HG03095 (cell line): ENCODE results near the gene SSUH2.
"Not testable (repeated sequence)": the region's sequence is repeated elsewhere in the genome, so short reads cannot be mapped to it uniquely, and the experiment has no call there.

ENCODE experiments used
- ATAC-seq: cut with Tn5 transposase; IDR thresholded peaks from one replicate; pipeline ENCODE4 v1.9.1; 2021; ENCODE audit warnings: moderate library complexity; ENCODE audit not compliant: unreplicated experiment

The SSUH2 gene, protein sequence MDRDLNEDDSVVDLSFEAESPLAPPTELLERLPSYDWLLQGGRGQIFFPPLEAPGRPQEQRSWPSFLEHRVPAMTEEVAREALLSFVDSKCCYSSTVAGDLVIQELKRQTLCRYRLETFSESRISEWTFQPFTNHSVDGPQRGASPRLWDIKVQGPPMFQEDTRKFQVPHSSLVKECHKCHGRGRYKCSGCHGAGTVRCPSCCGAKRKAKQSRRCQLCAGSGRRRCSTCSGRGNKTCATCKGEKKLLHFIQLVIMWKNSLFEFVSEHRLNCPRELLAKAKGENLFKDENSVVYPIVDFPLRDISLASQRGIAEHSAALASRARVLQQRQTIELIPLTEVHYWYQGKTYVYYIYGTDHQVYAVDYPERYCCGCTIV

DNA sequence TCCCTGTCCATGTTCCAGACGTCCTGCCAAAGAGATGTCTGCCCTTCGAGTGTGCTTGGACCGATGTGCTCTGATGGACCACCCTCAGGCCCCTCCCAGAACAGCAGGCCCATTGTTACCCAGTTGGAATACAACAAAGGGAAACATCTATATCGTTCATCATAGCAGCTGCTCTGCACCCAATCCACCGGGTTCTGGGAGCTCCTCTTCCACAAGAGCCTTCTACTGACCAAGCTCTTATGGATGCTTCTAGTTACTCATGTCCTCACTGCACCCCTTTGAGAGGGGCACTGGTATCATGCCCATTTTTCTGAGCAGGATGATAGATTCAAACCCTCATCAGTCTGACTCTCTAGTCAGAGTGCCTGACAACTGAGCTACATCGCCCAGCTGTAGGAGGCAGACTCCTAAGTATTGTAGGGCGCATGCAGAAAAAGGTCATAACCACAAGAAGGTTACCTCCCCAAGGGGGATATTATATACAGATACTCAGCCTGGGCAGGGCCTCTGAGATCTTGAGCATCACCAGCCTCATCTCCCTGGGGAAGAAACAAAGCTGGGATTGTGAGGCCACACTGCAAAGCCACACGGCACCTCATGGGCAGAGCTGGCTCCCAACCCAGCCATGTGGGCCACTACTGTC is at the start of gene SSUH2:
SSUH2 (minus strand) TSS at position 51 of the 643 bp plus-strand sequence; CDS start at position 11, 40 bp downstream.
- ATAC-seq, result no peak

DNA sequence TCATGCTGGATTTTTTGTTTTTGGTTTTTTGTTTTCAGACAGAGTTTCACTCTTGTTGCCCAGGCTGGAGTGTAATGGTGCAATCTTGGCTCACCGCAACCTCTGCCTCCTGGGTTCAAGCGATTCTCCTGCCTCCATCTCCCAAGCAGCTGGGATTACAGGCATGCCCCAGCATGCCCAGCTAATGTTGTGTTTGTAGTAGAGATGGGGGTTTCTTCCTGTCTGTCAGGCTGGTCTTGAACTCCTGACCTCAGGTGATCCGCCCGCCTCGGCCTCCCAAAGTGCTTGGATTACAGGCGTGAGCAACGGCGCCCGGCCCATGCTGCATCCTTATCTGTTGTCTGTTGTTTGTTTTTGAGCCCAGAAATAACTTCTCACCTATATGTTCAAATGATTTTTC is 46.7 kb upstream of the SSUH2 start:
- not testable (repeated sequence) for ATAC-seq

DNA sequence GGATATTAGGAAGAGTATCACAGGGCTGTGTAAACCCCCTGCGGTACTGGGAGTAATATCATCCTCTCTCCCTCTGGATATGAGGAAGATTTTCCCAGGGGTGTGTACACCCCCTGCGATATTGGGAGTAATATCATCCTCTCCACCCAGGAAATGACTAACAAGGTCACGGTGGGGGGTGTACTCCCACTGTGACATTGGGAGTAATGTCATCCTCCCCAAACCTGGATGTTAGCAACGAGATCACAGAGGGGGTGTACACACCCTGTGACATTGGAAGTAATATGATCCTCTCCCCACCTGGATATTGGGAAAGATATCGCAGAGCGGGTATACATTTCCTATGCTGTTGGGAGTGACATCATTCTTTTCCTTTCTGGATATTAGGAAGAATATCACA is 40.4 kb upstream of the SSUH2 start:
- ATAC-seq, result not testable (repeated sequence)

DNA sequence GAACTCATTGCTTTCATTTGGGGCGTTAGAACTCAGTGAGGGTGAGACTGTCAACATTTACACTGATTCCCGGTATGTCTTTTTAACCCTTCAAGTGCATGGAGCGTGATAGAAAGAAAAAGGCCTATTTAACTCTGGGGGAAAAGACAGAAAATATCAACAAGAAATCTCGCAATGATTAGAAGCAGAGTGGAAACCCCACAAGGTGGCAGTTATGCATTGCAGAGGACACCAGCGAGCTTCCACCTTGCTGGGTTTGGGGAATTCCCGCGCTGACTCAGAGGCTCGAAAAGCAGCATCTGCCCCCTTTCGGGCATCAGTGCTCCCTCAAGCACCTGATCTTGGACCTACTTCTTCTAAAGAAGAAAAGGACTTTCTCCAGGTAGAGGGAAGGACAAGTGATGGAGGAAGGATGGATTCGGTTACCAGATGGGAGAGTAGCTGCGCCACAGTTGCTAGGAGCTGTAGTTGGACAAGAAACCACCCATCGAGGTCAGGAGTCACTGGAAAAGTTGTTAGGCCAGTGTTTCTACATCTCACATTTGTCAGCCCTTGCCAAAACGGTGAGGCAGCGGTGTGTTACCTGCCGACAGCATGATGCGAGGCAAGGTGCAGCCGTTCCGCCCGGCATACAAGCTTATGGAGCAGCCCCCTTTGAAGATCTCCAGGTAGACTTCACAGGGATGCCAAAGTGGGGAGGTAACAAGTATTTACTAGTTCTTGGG is 38.4 kb upstream of the SSUH2 start:
- not testable (repeated sequence) for ATAC-seq

DNA sequence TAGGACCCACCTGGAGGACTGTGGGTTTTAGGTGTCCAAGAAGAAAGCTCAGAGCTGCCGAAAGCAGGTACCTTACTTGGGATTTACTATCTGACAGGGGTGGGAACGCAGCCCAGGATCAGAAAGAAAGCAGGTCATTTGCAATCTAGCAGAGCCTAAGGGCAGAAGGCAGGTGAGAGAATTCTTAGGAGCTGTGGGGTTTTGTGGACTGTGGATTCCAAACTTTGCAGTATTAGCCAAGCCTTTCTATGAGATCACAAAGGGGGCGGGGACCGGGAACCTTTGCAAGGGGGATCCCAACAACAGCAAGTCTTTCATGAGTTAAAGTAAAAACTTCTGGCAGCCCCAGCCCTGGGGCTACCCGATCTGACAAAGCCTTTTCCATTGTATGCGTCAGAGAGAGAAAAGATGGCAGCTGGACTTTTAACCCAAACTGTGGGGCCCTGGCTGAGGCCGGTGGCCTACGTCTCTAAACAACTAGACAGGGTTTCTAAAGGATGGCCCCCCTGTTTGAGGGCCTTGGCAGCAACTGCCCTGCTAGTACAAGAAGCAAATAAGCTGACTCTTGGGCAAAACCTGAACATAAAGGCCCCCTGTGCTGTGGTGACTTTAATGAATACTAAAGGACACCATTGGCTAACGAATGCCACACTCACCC is 37.4 kb upstream of the SSUH2 start:
- not testable (repeated sequence) for ATAC-seq

DNA sequence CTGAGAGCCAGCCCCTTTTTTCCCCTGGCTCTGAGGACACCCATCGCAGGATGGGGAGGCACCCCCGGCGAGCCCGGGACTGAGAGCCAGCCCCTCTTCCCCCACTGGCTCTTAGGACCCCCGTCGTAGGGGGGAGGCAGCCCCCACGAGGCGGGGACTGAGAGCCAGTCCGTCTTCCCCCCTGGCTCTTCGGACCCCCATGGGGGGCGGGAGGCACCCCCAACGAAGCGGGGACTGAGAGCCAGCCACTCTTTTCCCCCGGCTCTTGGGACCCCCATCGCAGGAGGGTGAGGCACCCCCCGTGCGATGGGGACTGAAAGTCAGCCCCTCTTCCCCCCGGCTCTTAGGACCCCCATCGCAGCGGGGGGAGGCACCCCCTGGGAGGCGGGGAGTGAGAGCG is 36.8 kb upstream of the SSUH2 start:
- no peak for ATAC-seq

DNA sequence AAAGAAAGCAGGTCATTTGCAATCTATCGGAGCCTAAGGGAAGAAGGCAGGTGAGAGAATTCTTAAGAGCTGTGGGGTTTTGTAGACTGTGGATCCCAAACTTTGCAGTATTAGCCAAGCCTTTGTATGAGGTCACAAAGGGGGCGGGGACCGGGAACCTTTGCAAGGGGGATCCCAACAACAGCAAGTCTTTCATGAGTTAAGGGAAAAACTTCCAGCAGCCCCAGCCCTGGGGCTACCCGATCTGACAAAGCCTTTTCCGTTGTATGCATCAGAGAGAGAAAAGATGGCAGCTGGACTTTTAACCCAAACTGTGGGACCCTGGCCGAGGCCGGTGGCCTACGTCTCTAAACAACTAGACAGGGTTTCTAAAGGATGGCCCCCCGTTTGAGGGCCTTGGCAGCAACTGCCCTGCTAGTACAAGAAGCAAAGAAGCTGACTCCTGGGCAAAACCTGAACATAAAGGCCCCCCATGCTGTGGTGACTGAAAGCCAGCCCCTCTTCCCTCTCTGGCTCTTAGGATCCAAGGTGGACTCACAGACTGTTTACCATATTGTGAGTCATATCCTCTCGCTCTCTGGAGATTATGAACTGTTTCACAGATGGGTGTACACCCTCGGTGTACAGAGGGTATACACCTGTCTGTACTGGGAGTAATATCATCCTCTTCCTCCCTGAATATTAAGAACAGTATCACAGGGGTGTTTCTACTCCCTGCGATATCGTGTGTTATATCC is 35.4 kb upstream of the SSUH2 start:
- not testable (repeated sequence) for ATAC-seq

DNA sequence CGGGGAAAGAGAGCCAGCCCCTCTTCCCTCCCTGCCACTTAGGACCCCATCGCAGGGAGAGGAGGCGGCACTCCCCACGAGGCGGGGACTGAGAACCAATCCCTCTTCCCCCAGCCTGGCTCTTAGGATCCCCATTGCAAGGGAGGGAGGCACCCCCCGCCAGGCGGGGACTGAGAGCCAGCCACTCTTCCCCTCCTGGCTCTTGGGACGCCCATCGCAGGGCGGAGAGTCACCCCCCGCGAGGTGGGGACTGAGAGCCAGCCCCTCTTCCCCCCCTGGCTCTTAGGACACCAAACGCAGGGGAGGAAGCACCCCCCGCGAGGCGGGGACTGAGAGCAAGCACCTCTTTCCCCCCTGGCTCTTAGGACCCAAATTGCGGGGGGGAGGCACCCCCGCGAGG is 34.2 kb upstream of the SSUH2 start:
- ATAC-seq, result no peak

DNA sequence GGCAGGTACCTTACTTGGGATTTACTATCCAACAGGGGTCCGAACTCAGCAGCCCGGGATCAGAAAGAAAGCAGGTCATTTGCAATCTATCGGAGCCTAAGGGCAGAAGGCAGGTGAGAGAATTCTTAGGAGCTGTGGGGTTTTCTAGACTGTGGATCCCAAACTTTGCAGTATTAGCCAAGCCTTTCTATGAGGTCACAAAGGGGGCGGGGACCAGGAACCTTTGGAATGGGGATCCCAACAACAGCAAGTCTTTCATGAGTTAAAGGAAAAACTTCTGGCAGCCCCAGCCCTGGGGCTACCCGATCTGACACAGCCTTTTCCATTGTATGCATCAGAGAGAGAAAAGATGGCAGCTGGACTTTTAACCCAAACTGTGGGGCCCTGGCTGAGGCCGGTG is 32.7 kb upstream of the SSUH2 start:
- ATAC-seq, result not testable (repeated sequence)

DNA sequence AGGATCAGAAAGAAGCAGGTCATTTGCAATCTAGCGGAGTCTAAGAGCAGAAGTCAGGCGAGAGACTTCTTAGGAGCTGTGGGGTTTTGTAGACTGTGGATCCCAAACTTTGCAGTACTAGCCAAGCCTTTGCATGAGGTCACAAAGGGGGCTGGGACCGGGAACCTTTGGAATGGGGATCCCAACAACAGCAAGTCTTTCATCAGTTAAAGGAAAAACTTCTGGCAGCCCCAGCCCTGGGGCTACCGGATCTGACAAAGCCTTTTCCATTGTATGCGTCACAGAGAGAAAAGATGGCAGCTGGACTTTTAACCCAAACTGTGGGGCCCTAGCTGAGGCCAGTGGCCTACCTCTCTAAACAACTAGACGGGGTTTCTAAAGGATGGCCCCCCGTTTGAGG is 31.0 kb upstream of the SSUH2 start:
- ATAC-seq, result not testable (repeated sequence)

DNA sequence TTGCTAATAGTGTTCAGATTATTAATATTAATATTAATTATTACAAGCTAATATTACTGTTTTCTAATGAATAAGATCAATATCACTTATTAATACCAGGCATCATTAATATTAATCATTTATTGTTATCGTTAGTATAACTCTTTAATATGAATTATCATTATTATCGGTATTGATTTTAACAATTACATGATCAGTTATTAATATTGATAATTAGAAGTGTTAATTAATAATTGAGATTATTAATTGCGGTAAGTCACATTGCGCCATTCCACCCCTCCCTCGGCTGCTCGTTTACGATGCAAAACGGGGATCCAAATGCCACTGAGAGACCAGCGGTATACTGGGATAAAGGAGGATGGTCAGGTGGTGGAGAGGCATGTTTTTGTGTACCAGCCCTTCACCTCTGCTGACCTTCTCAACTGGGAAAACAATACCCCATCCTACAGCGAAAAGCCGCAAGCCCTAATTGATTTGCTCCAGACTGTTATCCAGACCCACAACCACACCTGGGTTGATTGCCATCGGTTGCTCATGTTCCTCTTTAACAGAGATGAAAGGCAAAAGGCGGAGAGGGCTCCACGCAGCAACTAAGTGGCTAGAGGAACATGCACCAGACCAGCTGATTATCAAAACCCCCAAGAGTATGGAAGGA is 28.6 kb upstream of the SSUH2 start:
- ATAC-seq, result no peak

DNA sequence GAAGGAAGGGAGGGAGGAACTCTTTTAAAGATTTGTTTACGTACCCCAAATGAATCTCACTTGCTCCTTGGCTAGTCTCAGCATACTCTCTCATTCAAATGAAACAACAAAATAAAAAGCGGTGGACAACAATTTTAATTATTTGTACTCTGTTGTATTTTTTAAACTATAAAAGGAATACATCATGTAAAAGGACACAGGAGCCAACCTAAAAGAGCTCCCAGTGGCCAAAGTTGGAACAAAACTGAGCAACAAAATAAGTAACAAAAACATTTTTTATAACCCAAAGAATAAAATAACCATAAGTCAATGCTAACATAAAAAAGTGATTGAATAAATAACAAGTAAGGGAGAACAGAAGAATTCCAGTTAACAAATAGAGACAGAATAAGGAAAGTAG is 24.4 kb upstream of the SSUH2 start:
- no peak for ATAC-seq

DNA sequence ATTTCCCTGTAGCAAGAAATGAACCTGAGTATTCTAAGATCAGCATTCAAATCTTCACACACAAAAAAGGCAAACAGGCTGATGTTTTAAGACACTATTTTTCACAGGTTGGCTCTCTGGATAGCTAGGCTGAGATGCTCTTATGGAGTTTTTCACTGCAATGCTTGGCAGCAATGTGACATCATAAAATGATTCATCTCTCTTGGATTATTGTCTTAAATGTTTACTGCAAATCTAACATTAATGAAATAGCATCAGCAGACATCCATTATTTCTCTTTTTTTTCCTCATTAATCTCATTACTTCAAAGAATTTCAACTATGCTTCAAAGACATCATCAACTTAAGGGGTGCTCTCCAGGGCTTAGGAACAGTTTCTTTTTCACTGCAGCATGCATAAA is 23.6 kb upstream of the SSUH2 start:
- no peak for ATAC-seq

DNA sequence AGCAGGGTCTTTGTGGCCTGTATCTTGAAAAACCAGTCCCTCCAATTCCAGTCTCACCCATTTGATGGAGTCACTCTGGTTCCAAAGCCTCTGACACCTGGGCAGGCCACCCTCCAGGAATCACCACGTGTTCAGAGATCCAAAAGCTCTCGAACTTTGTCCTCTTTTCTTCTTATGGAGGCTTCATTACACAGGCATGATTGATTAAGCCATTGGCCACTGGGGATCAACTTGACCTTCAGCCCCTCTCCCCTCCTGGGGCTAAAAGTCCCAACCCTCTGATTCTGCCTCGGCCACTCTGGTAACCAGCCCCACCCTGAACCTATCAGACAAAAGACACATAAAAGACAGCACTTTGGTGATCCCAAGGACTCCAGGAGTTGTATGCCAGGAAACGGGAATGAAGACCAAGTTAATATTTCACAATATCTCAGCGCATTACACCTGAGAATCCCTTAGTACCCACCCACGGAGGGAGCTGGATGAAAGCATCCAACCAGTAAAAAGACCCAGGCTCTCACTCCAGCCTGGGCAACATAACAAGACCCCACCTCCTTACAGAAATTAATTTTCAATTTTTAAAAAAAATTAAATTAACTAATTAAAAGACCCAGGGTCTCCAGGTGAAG is 23.0 kb upstream of the SSUH2 start:
- no peak for ATAC-seq

DNA sequence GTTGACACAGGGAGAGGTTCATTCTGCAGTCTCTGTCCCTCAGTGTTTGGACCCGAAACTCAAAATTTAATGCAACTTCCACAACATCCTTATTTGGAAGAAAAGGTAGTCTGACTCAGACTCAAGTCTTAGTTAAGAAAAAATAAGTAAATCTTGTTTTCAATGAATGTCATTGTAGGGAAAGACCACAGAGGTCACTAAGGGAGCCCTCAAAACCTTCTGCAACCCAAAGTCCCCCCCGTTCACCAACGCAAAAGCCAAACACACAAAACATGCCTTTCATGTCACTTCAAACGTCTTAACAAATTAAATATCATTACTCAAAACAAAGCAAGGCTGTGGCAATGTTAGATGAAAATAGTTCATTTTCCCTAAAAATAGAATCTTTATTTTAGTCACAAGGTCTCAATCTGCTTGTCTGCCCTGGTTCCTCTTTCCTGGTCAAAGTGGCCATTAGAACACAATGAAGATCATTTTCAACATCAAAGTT is 20.9 kb upstream of the SSUH2 start:
- peak; percentile 68 for ATAC-seq

DNA sequence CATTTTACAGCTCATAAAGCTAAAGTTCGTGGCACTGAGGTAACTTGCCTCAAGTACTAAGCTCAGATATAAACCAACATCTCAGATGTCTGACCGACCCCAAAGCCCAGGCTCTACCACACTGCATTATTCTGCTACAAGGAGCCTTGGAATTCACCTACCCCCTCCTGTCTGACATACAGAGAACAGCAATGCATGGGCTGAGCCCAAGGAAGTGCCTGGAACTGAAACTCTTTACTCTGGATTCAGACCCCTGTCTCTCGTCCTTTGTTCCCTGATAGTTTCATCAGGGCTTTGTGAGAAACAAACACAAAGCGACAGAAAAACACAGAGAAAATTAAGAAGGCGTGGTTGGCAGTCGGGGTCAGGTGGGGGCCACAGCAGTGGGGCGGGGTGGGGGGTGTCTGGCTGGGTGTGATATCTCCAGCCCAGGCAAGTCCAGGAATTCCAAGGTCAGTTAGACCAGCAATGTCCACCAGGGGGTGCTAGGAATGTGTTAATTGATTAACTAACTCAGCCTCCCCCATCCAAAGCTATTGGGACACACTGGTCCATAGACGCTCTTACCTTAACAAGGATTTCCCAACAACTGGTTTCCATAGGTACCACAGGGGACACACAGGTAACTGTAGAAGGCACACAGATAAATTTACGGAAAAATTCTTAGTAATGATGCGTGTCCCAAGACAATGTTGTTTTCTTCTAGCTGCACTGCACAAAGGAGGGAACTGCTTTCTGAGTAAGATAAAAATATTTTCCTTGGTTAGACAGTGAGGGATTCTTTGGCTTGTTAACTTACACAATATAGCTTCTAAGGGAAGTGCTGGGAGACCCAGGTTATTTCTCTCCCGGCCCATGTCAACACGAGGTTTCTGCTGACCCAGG is 18.8 kb upstream of the SSUH2 start:
- no peak for ATAC-seq

DNA sequence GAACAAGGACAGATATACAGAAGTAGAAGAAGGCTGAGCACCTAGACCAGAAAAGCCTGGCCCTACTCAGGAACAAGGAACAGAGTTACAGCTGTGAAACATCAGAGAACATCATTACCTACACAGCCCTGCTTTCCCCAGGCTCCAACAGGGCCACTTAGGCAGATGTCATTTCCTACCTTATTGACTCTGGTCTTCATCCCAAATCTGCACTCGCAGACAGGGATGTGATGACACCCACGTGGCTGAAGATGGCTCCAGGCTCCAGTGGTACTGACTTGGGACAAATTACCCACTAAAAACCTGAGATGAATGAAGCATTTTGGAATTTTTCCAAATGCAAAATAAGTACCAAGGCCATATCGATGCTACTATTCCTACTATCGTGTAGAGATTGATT is 18.0 kb upstream of the SSUH2 start:
- ATAC-seq, result no peak
